ENCODE measurements around the gene ZNF808. TPM values are rescaled to one million over a fixed set of nuclear protein-coding genes. Genes with fewer than 3 reads are reported as not detected.
"Not testable (repeated sequence)": the region's sequence is repeated elsewhere in the genome, so short reads cannot be mapped to it uniquely, and the experiment has no call there.

The ZNF808 gene
- total RNA-seq, 4 donors from 2014 or later, result 23.7 to 40.9 (median 30.4) TPM

DNA sequence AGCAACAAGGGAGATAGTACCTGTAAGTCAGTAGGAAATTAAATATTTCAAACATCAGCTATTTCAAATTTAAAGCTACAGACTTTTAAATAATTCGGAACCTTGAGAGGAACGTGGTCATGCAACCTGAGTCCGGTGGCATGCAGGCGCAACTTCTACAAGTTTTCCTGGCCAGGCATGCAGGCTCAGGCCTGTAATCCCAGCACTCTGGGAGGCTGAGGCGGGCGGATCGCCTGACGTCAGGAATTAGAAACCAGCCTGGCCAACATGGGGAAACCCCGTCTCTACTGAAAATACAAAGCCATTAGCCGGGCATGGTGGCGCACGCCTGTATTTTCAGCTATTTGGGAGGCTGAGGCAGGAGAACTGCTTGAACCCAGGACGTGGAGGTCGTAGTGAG, 40.5 kb downstream of the ZNF808 start:
- no peak overlapping the region for H3K4me3 ChIP-seq
- H3K27ac ChIP-seq, result no peak overlapping the region
- H3K27me3 ChIP-seq, result no peaks in the 10 kb centered on the region
- H3K4me1 ChIP-seq, result no peaks in the 10 kb centered on the region
- TF ChIP-seq POLR2A (IDR thresholded peaks at IDR 0.05), result no peak
- TF ChIP-seq, protein P1, sequence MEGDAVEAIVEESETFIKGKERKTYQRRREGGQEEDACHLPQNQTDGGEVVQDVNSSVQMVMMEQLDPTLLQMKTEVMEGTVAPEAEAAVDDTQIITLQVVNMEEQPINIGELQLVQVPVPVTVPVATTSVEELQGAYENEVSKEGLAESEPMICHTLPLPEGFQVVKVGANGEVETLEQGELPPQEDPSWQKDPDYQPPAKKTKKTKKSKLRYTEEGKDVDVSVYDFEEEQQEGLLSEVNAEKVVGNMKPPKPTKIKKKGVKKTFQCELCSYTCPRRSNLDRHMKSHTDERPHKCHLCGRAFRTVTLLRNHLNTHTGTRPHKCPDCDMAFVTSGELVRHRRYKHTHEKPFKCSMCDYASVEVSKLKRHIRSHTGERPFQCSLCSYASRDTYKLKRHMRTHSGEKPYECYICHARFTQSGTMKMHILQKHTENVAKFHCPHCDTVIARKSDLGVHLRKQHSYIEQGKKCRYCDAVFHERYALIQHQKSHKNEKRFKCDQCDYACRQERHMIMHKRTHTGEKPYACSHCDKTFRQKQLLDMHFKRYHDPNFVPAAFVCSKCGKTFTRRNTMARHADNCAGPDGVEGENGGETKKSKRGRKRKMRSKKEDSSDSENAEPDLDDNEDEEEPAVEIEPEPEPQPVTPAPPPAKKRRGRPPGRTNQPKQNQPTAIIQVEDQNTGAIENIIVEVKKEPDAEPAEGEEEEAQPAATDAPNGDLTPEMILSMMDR (IDR thresholded peaks at IDR 0.05), result no peak
- no peaks in the 10 kb centered on the region for H3K36me3 ChIP-seq
- no peak for DNase-seq
- no peaks in the 10 kb centered on the region for H3K9me3 ChIP-seq
- intact Hi-C loops (cut with DNase I; ENCODE audit: low total_unique reads), result no loop called here

DNA sequence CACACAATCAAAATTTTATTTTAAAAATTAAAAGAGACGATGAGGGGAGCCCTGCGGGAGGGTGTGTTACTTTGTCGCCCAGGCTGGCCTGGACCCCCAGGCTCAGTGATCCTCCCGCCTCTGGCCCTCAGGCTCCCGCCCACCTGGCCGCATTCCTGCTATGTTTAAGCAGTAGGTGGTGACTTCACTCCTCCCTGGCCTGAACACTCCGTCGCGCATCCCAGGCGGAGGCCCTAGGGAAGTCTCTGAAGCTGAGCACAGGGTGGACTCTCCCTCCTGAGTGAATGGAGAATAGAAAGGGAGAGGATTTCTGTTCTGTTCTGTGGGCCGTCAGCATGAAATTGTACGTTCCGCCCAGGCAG, 42.2 kb downstream of the ZNF808 start:
- H3K9me3 ChIP-seq; H3K27me3 ChIP-seq; intact Hi-C loops (cut with DNase I; ENCODE audit: low total_unique reads); H3K4me1 ChIP-seq; H3K36me3 ChIP-seq: not testable (repeated sequence)
- DNase-seq, result peak; percentile 63 to 66
- Histone ChIP-seq H3K4me3 (peak overlapping the region; percentile 63 to 71), H3K27ac (peak overlapping the region; percentile 84 to 88)

DNA sequence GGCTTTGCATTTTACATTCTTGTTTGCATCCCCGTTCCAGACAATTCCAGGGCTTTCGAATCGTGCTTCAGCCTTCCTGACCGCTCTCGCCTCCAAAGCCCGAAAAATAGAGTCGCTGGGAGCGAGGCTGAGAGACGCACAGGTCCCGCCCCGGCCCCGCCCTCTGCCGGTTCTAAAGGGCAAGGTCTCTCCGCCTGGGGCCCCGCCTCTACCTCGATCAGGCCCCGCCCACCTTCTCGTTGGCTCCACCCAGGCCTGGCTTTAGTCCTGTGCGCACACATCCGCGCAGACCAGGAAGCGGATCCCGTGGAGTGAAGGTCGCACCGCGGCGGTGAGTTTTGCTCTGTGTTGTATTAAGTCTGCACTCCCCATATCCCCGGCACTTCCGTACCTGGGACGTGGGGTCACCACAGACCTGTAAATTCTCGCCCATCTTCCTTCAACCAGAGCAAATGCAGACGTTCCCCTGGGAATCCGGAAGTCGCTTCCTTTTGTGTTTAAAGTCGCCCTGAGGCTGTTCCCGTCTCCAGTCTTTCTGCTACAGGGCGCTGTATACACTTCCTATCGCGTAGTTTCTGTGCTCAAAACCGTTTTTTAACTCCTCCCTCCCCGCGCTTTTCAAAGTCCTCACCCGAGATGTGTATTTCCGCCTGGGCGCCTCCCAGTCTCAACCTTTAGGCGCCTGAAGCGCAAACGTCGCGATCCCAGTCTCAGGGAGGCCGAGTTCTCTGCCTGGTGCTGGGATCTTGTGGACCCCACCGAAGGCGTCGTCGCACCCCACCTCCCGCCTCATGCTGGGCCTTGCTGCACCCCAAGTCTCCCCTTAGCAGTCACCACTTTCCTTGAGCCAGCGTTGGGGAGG, 42.8 kb downstream of the ZNF808 start, which contains the start of gene ZNF701:
TSS of gene ZNF701 (plus strand) at position 288 of the 862 bp plus-strand sequence. CDS start 3,861 bp downstream, outside the sequence.
- Histone ChIP-seq H3K4me1 (no peaks in the 10 kb centered on the region), H3K9me3 (no peaks in the 10 kb centered on the region), H3K36me3 (no peaks in the 10 kb centered on the region), H3K27ac (peak within 1 kb of the TSS; percentile 84 to 88), H3K4me3 (peak within 1 kb of the TSS; percentile 63 to 71), H3K27me3 (no peaks in the 10 kb centered on the region)
- peak; percentile 96 to 98 for DNase-seq
- intact Hi-C loops (cut with DNase I; ENCODE audit: low total_unique reads), result no loop called here
- TF ChIP-seq, protein P1 (IDR thresholded peaks at IDR 0.05), result peak; percentile 23 to 56 (median 30)
- peak; percentile 81 for TF ChIP-seq POLR2A (IDR thresholded peaks at IDR 0.05)

DNA sequence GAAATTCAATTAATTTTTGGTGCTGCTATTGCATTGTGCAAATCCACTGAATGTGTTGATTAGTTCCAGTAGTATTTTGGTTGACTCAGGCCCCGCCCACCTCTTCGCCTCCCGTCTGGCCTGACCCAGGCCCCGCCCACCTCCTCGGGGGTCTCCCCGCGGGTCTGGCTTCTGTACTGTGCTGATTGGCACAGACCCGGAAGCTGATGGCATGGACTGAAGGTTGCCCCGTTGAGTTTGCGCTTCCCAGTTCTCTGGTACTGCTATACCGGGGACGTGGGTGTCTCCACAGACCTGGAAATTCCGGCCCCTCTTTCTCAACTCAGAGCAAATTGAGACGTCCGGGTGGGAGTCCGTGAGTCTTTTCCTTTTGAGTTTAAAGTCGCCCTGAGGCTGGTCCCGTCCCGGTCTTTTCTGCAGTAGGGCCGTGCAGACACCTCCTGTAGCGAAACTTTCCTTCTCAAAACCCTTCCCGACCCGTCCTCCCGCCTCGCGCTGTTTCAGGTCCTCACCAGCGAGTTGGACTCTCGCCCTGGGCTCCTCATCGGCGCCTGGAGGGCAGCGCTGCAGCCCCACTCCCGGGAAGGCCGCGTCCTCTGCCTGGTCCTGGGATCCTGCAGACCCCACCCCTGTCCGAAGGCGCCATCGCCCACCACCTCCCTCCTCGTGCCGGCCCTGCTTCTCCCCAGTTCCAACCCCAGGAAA, 57.4 kb downstream of the ZNF808 start:
- TF ChIP-seq, protein P1 (IDR thresholded peaks at IDR 0.05), result no peak
- Histone ChIP-seq H3K9me3 (no peaks in the 10 kb centered on the region), H3K4me3 (no peak overlapping the region), H3K27ac (no peak overlapping the region), H3K36me3 (no peaks in the 10 kb centered on the region), H3K4me1 (no peaks in the 10 kb centered on the region), H3K27me3 (no peaks in the 10 kb centered on the region)
- intact Hi-C loops (cut with DNase I; ENCODE audit: low total_unique reads), result no loop called here
- no peak for DNase-seq

DNA sequence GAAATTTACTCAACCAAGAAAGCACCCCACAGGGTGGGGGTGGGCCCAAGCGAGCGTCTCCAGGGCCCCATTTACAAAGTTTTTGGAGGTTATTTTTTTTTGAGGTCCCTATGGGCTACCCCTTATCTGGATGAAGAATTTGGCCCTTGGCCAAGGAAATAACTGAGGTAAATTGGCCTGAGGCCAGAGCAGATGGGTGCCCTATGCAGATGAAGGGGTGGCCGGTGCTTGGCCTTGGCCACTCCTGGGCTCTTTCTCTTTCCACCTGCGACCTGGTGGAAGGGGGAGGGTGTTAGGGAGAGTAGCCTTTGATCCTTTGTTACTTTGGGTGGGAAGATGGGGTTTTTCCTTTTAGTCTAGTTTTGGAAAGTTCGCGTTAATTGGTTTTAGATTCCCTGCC, 58.1 kb downstream of the ZNF808 start:
- Histone ChIP-seq H3K9me3 (no peaks in the 10 kb centered on the region), H3K27ac (no peak overlapping the region), H3K4me1 (no peaks in the 10 kb centered on the region), H3K36me3 (no peaks in the 10 kb centered on the region), H3K4me3 (no peak overlapping the region), H3K27me3 (no peaks in the 10 kb centered on the region)
- TF ChIP-seq, protein P1 (IDR thresholded peaks at IDR 0.05), result no peak
- intact Hi-C loops (cut with DNase I; ENCODE audit: low total_unique reads), result no loop called here
- no peak for DNase-seq
